HepG2 (cell line): Measurements from ENCODE around the gene KIF17. TPM values are rescaled to one million over a fixed set of nuclear protein-coding genes. Genes with fewer than 3 reads are reported as not detected.

Experiments
- ARNT2 ChIP-seq: sonication (generic); formaldehyde crosslinking; IDR thresholded peaks from 2 replicates; pipeline ENCODE4 v1.8.0; 2022; ENCODE audit warnings: mild to moderate bottlenecking, low read depth, missing genetic modification reagents, moderate library complexity
- ATRX ChIP-seq: sonication (generic); formaldehyde crosslinking; IDR thresholded peaks from 2 replicates; pipeline ENCODE4 v1.4.0; 2020; ENCODE audit warnings: missing genetic modification reagents, borderline replicate concordance
- GABPB1 ChIP-seq: IDR thresholded peaks from 2 replicates; pipeline ENCODE4 v1.6.1; 2016; ENCODE audit warnings: mild to moderate bottlenecking, missing genetic modification reagents, moderate library complexity, missing compliant biosample characterization
- HNF4G ChIP-seq, 2 experiments: sonication (generic) in 1 of 2; formaldehyde crosslinking in 1 of 2; IDR thresholded peaks; 2 replicates each; pipeline versions ENCODE4 v1.4.0 to v1.6.1; 2011 to 2020; ENCODE audit warnings: borderline replicate concordance in 2 of 2, low read depth in 2 of 2, mild to moderate bottlenecking in 2 of 2, low read length in 1 of 2, missing genetic modification reagents in 1 of 2, moderate library complexity in 1 of 2
- ISL2 ChIP-seq: sonication (generic); formaldehyde crosslinking; IDR thresholded peaks from 2 replicates; pipeline ENCODE4 v1.5.0; 2020; ENCODE audit warnings: missing genetic modification reagents
- JUND ChIP-seq: sonication (generic); formaldehyde crosslinking; IDR thresholded peaks from 2 replicates; pipeline ENCODE4 v1.8.0; 2022; ENCODE audit warnings: mild to moderate bottlenecking, missing genetic modification reagents
- MAX ChIP-seq: IDR thresholded peaks from 2 replicates; pipeline ENCODE4 v1.6.1; 2012; ENCODE audit warnings: inconsistent platforms
- MBD4 ChIP-seq: IDR thresholded peaks from 2 replicates; pipeline ENCODE4 v1.6.1; 2012; ENCODE audit warnings: low read length, inconsistent platforms, borderline replicate concordance
- MEIS2 ChIP-seq: sonication (generic); formaldehyde crosslinking; IDR thresholded peaks from 2 replicates; pipeline ENCODE4 v1.9.0; 2021; ENCODE audit warnings: mild to moderate bottlenecking, missing genetic modification reagents
- NAIF1 ChIP-seq: sonication (generic); formaldehyde crosslinking; IDR thresholded peaks from 2 replicates; pipeline ENCODE4 v1.5.0; 2020; ENCODE audit warnings: mild to moderate bottlenecking, missing genetic modification reagents, borderline replicate concordance
- NFE2L1 ChIP-seq: sonication (generic); formaldehyde crosslinking; IDR thresholded peaks from 2 replicates; pipeline ENCODE4 v1.4.0; 2020; ENCODE audit warnings: missing genetic modification reagents, mild to moderate bottlenecking, borderline replicate concordance
- POLR2AphosphoS5 ChIP-seq: IDR thresholded peaks from 2 replicates; pipeline ENCODE4 v1.6.1; 2012; ENCODE audit warnings: low read depth, low read length
- PRDM15 ChIP-seq: sonication (generic); formaldehyde crosslinking; IDR thresholded peaks from 2 replicates; pipeline ENCODE4 v1.4.0; 2020; ENCODE audit warnings: missing genetic modification reagents
- REPIN1 ChIP-seq: sonication (generic); formaldehyde crosslinking; IDR thresholded peaks from 2 replicates; pipeline ENCODE4 v1.8.0; 2022; ENCODE audit warnings: missing genetic modification reagents, low read depth, mild to moderate bottlenecking, borderline replicate concordance
- SMARCE1 ChIP-seq: fragments of 450-650 bp; IDR thresholded peaks from 2 replicates; pipeline ENCODE4 v1.6.1; 2017; ENCODE audit warnings: borderline replicate concordance
- SRF ChIP-seq: IDR thresholded peaks from 2 replicates; pipeline ENCODE4 v1.6.1; 2011; ENCODE audit warnings: mild to moderate bottlenecking, low read depth, low read length, moderate library complexity
- ZBTB21 ChIP-seq: sonication (generic); formaldehyde crosslinking; IDR thresholded peaks from 2 replicates; pipeline ENCODE4 v1.4.0; 2020; ENCODE audit warnings: missing genetic modification reagents
- ZFP37 ChIP-seq: sonication (generic); formaldehyde crosslinking; IDR thresholded peaks from 2 replicates; pipeline ENCODE4 v1.4.0; 2020; ENCODE audit warnings: missing genetic modification reagents, borderline replicate concordance
- ZNF232 ChIP-seq: sonication (generic); formaldehyde crosslinking; IDR thresholded peaks from 2 replicates; pipeline ENCODE4 v1.4.0; 2020; ENCODE audit warnings: missing genetic modification reagents, borderline replicate concordance
- ZNF292 ChIP-seq: sonication (generic); formaldehyde crosslinking; IDR thresholded peaks from 2 replicates; pipeline ENCODE4 v1.8.1; 2022; ENCODE audit warnings: mild to moderate bottlenecking, low read depth, missing genetic modification reagents, borderline replicate concordance
- ZNF670 ChIP-seq: sonication (generic); formaldehyde crosslinking; IDR thresholded peaks from 2 replicates; pipeline ENCODE4 v1.8.0; 2022; ENCODE audit warnings: mild to moderate bottlenecking, missing genetic modification reagents, borderline replicate concordance
- ZNF761 ChIP-seq: sonication (generic); formaldehyde crosslinking; conservative IDR thresholded peaks from 2 replicates; pipeline ENCODE4 v1.4.0; 2020; ENCODE audit warnings: mild to moderate bottlenecking, missing genetic modification reagents
- ZSCAN31 ChIP-seq: sonication (generic); formaldehyde crosslinking; IDR thresholded peaks from 2 replicates; pipeline ENCODE4 v1.5.0; 2020; ENCODE audit warnings: low read depth, mild to moderate bottlenecking, missing genetic modification reagents
- polyA plus RNA-seq, 8 experiments: library from polyadenylated mRNA; depleted of rRNA in 3 of 8; stranded (reverse) in 7 of 8; unstranded in 1 of 8; fragments of >200 nt; fragmentation: Illumina TruSeq in 4 of 8; extraction: Trizol in 4 of 8; gene quantifications; 2 replicates each; pipeline versions ENCODE4 v1.2.1 to v1.2.3, GENCODE V29; 2011 to 2016; ENCODE audit warnings: low read depth in 4 of 8, missing spikeins in 1 of 8, mixed read lengths in 1 of 8; ENCODE audit not compliant: insufficient read depth in 1 of 8
- total RNA-seq, 5 experiments: library from RNA; depleted of rRNA; stranded (reverse); fragments of >200 nt; fragmentation: Illumina TruSeq; extraction: Trizol; gene quantifications; 2 replicates each; pipeline ENCODE4 v1.2.3, GENCODE V29; 2016; ENCODE audit warnings: low read depth in 1 of 5

The KIF17 gene
- total and polyA plus RNA-seq, 2 of the 13 experiments (the other 11 are each of a cell fraction or from before 2014, with no cell fraction given), result 0.24 to 0.44 TPM

GRCh38 chr1:20633190-20634064 lies 84.4 kb downstream of the KIF17 start, which contains the start of gene PINK1 (continued):
- TF ChIP-seq HNF4G (IDR thresholded peaks at IDR 0.05; ENCODE audit: borderline replicate concordance, low read depth, low read length), result peak; percentile 96
- peak; percentile 86; the same call in 1 of the 2 replicates for TF ChIP-seq HNF4G (CRISPR knock-in tag; IDR thresholded peaks at IDR 0.05; ENCODE audit: borderline replicate concordance, low read depth)
- no peak for TF ChIP-seq MEIS2 (CRISPR knock-in tag)
- TF ChIP-seq ZNF761 (CRISPR knock-in tag), result no peak
- no peak for TF ChIP-seq SRF
- peak; percentile 72; the same call in 1 of the 2 replicates for TF ChIP-seq ARNT2
- no peak for TF ChIP-seq PRDM15 (CRISPR knock-in tag)
- TF ChIP-seq ZNF232 (CRISPR knock-in tag), result no peak
- no peak for TF ChIP-seq ZNF292 (CRISPR knock-in tag)
- TF ChIP-seq GABPB1 (CRISPR knock-in tag), result peak; percentile 67; the same call in 1 of the 2 replicates
- TF ChIP-seq REPIN1 (CRISPR knock-in tag), result no peak; the same call in 1 of the 2 replicates
- peak; percentile 88 for TF ChIP-seq MAX
- TF ChIP-seq SMARCE1, result no peak
- TF ChIP-seq ISL2 (CRISPR knock-in tag), result peak; percentile 16; the same call in 1 of the 2 replicates
- TF ChIP-seq NAIF1 (CRISPR knock-in tag), result no peak
- peak; percentile 64; the same call in 1 of the 2 replicates for TF ChIP-seq ZNF670 (CRISPR knock-in tag)
- no peak for TF ChIP-seq JUND
- TF ChIP-seq ZFP37 (CRISPR knock-in tag), result no peak
- peak; percentile 74; the same call in 1 of the 2 replicates for TF ChIP-seq ZSCAN31 (CRISPR knock-in tag)
- no peak for TF ChIP-seq NFE2L1 (CRISPR knock-in tag)
- peak; percentile 51; the same call in 1 of the 2 replicates for TF ChIP-seq POLR2AphosphoS5
- TF ChIP-seq MBD4, result no peak
- TF ChIP-seq ATRX (CRISPR knock-in tag), result no peak
- no peak for TF ChIP-seq ZBTB21 (CRISPR knock-in tag)
